ENCODE results near the gene FLCN.
A peak's percentile ranks its signal among the peaks of the same experiment; 100 is the strongest.
"Not testable (repeated sequence)": the region's sequence is repeated elsewhere in the genome, so short reads cannot be mapped to it uniquely, and the experiment has no call there.

The FLCN gene, protein sequence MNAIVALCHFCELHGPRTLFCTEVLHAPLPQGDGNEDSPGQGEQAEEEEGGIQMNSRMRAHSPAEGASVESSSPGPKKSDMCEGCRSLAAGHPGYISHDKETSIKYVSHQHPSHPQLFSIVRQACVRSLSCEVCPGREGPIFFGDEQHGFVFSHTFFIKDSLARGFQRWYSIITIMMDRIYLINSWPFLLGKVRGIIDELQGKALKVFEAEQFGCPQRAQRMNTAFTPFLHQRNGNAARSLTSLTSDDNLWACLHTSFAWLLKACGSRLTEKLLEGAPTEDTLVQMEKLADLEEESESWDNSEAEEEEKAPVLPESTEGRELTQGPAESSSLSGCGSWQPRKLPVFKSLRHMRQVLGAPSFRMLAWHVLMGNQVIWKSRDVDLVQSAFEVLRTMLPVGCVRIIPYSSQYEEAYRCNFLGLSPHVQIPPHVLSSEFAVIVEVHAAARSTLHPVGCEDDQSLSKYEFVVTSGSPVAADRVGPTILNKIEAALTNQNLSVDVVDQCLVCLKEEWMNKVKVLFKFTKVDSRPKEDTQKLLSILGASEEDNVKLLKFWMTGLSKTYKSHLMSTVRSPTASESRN

DNA sequence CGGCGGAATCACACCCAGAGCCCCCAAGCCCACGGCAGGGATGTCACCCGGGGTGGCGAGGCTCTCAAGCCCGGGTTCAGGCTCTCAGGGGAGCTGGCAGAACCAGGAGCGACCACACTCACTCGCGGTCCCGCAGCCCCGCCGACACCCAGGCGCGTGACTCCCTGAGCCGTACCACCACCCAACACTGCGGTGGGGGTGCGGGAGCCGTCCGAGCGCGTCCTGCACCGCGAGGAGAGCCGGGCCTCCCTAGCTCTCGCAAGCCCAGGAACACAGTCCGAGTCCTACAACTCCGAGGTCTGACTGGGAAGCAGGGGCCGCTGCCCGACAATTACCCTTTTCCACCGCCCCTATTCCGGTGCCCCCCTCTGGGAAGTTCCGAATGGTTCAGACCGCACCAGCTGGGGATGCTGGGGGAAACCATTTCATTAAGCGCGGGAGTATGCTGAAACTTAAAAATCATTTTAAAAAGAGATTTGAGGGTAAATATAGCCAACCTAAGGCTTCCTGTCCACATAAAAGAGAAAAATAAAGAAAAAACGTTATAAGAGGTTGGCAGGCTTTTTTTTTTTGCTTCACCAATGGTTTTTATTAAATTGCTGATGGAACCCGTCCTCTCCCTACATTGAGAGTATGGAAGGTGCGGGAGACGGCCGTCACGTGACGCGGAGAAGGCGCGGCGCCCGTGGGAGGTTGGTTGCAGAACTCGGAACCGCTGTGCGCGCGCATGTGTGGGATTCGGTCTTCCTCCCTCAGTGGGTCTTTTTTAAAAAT, at the start of gene FLCN:
FLCN (minus strand) TSS at position 143 of the 774 bp plus-strand sequence. CDS start 9,031 bp downstream, outside the sequence.
- TF ChIP-seq, protein P1, sequence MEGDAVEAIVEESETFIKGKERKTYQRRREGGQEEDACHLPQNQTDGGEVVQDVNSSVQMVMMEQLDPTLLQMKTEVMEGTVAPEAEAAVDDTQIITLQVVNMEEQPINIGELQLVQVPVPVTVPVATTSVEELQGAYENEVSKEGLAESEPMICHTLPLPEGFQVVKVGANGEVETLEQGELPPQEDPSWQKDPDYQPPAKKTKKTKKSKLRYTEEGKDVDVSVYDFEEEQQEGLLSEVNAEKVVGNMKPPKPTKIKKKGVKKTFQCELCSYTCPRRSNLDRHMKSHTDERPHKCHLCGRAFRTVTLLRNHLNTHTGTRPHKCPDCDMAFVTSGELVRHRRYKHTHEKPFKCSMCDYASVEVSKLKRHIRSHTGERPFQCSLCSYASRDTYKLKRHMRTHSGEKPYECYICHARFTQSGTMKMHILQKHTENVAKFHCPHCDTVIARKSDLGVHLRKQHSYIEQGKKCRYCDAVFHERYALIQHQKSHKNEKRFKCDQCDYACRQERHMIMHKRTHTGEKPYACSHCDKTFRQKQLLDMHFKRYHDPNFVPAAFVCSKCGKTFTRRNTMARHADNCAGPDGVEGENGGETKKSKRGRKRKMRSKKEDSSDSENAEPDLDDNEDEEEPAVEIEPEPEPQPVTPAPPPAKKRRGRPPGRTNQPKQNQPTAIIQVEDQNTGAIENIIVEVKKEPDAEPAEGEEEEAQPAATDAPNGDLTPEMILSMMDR (IDR thresholded peaks at IDR 0.05; ENCODE audit: low read depth, low read length) = no peak
- in situ Hi-C loops (cut with HindIII; ENCODE audit: low sequenced_read_pairs) = no loop called here
- DNase-seq (ENCODE audit: low read depth, low spot score) = peak; percentile 95

DNA sequence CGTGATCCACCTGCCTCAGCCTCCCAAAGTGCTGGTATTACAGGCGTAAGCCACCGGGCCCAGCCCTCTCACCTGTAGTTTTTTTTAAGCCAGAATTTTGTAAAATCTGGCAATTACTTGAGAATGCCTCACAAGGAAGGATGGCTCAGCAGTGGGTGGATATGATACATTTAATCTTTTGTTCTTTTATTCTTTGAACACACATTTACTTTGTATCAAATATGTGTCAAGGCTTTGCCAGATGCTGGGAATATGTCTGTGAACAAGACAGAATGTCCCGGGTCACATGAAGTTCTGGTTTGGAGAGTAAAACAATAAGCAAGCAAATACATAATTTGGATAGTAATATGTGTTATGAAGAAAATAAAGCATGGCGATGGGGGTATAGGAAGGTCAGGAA, 49.0 kb upstream of the FLCN start:
- in situ Hi-C loops (cut with HindIII; ENCODE audit: low sequenced_read_pairs) = no loop called here
- DNase-seq (ENCODE audit: low read depth, low spot score) = no peak
- H3K4me3 ChIP-seq (ENCODE audit: low read depth, low read length) = no peak overlapping the region
- TF ChIP-seq, protein P1 (IDR thresholded peaks at IDR 0.05; ENCODE audit: low read depth, low read length) = no peak

More for the DNA sequence above, at the start of gene FLCN:
- peak within 1 kb of the TSS; percentile 99 for H3K4me3 ChIP-seq (ENCODE audit: low read depth, low read length)

DNA sequence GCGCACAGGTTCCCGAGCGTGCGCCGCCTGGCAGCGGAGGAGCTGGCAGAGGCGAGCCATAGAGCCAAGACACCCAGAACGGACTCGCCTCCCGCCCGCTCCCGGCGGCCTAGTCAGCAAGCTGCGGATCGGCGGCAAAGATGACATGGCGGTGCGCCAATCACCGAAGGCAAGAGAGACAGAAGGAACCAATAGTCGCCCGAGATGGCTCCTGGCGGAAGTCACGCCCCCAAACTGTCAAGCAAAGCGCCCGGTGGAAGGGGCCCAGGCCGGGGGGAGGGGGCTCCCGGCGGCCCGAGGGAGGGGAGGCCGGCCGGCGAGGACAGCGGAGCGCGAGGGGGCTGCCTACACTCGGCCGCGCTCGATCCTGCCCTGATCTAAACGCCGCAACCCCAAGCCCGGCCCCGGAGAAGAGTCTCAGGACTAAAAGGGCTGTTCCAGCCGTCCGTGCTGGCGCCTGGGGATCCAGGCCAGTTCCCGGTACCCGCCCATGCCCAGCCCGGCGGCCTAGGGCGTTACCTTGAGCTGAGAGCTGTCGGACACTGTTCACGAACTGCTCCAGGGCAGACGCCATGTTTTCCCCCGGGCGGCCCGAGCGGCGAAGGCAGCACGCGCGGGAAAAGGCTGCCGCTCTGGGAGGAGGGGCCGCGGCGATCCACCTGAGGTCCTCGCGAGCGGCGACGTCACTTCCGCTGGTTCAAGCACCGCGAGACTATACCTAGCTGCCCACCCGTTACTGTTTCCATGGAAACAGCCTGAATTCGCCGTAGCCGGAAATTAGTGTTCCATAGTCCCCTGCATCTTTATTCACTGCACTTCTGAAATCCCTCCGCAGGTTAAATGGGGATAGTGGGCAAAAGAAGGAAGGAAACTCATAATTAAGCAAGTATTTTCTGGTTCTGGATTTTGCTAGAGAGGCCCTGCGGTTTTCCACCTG, 43.9 kb upstream of the FLCN start, which contains the start of gene COPS3:
COPS3 (minus strand) TSS at position 634 of the 937 bp plus-strand sequence; CDS start at position 574, 60 bp downstream.
- in situ Hi-C loops (cut with HindIII; ENCODE audit: low sequenced_read_pairs) = no loop called here
- H3K4me3 ChIP-seq (ENCODE audit: low read depth, low read length) = peak within 1 kb of the TSS; percentile 95
- TF ChIP-seq, protein P1 (IDR thresholded peaks at IDR 0.05; ENCODE audit: low read depth, low read length) = no peak
- DNase-seq (ENCODE audit: low read depth, low spot score) = peak; percentile 97

DNA sequence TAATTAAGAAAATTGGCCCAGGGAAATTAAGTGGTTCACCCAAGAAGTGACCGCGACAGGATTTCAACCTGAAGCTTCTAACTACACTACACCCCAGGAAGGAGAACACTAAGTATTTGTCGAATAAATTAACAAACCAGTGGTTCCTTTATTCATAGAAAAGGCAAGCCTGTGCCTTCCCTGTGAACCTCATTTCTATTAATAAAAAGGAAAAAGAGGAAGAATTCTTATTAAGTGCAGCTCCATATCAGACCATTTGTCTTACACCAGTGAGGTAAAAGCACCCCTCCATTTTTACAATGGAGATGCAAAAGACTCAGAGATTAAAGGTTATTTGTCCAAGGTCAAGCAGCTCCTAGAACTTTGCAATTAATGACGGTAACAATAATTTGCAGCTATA, 42.3 kb upstream of the FLCN start:
- TF ChIP-seq, protein P1 (IDR thresholded peaks at IDR 0.05; ENCODE audit: low read depth, low read length) = no peak
- DNase-seq (ENCODE audit: low read depth, low spot score) = no peak
- in situ Hi-C loops (cut with HindIII; ENCODE audit: low sequenced_read_pairs) = no loop called here
- H3K4me3 ChIP-seq (ENCODE audit: low read depth, low read length) = no peak overlapping the region

DNA sequence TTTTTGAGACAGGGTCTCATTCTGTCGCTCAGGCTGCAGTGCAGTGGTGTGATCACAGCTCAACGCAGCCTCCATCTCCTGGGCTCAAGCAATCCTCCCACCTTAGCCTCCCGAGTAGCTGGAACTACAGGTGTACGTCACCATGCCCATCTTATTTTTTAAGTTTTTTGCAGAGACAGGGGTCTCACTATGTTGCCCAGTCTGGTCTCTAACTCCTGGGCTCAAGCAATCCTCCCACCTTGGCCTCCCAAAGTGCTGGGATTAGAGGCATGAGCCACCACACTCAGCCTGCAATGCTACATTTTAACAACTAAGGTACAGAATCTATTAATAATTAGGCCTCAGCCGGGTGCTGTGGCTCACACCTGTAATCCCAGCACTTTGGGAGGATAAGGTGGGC, 40.5 kb upstream of the FLCN start:
- in situ Hi-C loops (cut with HindIII; ENCODE audit: low sequenced_read_pairs); DNase-seq (ENCODE audit: low read depth, low spot score); H3K4me3 ChIP-seq (ENCODE audit: low read depth, low read length): not testable (repeated sequence)

DNA sequence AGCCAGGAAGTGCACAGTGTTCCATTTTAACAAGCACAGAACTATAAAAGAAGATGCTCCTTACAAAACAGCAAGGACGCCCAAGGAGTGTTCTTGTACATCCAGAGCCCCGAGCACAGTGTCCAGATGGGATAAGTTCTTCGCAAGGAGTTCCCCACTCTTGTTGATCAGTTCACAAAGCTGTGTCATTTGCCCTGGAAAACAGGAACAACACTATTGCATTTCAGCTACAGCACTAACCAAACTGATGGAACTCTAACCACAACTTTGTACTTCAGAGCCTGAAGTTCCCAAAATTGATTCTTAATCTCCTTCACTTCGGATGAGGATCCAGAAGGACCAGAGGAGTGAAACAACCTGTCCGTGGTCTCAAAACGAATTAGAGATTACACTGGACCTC, 39.0 kb upstream of the FLCN start:
- no peak for DNase-seq (ENCODE audit: low read depth, low spot score)
- H3K4me3 ChIP-seq (ENCODE audit: low read depth, low read length) = no peak overlapping the region
- in situ Hi-C loops (cut with HindIII; ENCODE audit: low sequenced_read_pairs) = no loop called here

More for the DNA sequence above, 39.0 kb upstream of the FLCN start:
- TF ChIP-seq, protein P1 (IDR thresholded peaks at IDR 0.05; ENCODE audit: low read depth, low read length) = no peak

All from astrocyte of the spinal cord (primary cell).